GM12878 (cell line): ENCODE data around the gene FAM222B. TPM values are rescaled to one million over a fixed set of nuclear protein-coding genes. Genes with fewer than 3 reads are reported as not detected.

Source experiments
- ATAC-seq: fragments of 200-7000 bp; cut with Tn5 transposase; 3 replicates; pipeline ENCODE4 v1.9.1; 2020; ENCODE audit warnings: mild to moderate bottlenecking, moderate library complexity
- BruUV-seq: library from RNA; stranded (reverse); fragments of 400-500 nt; replicated peaks from 2 replicates; lab custom pipeline; 2021; lab: Mats Ljungman, UMichigan
- CTCF ChIA-PET: fragments of 300-600 bp; sonication (Branson Sonifier 250); formaldehyde crosslinking; extraction: SDS; loops from one replicate; lab custom pipeline; 2021; ENCODE audit warnings: inconsistent platforms; lab: Yijun Ruan, JAX
- POLR2A ChIA-PET: fragments of 350-600 bp; formaldehyde crosslinking; extraction: SDS; loops from one replicate; lab custom pipeline; 2021; ENCODE audit warnings: inconsistent platforms; lab: Charles Lee
- RAD21 ChIA-PET: fragments of 300-600 bp; sonication (Branson Sonifier 250); formaldehyde crosslinking; loops from one replicate; lab custom pipeline; 2023; ENCODE audit warnings: antibody characterized with exemption; ENCODE audit not compliant: unreplicated experiment; lab: Charles Lee
- SMC1A ChIA-PET: fragments of 300-600 bp; sonication (Branson Sonifier 250); formaldehyde crosslinking; loops from one replicate; lab custom pipeline; 2023; ENCODE audit not compliant: unreplicated experiment, uncharacterized antibody; lab: Charles Lee
- DNase-seq: peaks from one replicate; pipeline ENCODE4 v3.0.0-alpha.2; 2011; ENCODE audit warnings: low read depth, low spot score
- FAIRE-seq: peaks from 3 replicates; lab custom pipeline; 2011; peaks lifted over from hg19 to GRCh38; lab: Jason Lieb, UNC
- H2AFZ ChIP-seq: 2 replicates; pipeline ENCODE4 v1.6.0; 2011; ENCODE audit warnings: low read depth, low read length, control low read depth; ENCODE audit not compliant: control insufficient read depth
- H3K27ac ChIP-seq: 2 replicates; pipeline ENCODE4 v1.5.1; 2011; ENCODE audit warnings: control low read depth; ENCODE audit not compliant: control insufficient read depth, insufficient read depth
- H3K27me3 ChIP-seq, 2 experiments: replicated peaks in 1 of 2; 2 replicates each; pipeline versions ENCODE4 v1.6.0 to v1.6.1; 2011; ENCODE audit warnings: low read length in 1 of 2; ENCODE audit not compliant: control insufficient read depth in 2 of 2, insufficient read depth in 2 of 2
- H3K36me3 ChIP-seq, 2 experiments: 2 replicates each; pipeline ENCODE4 v1.5.1; 2011; ENCODE audit warnings: low read length in 1 of 2; ENCODE audit not compliant: control insufficient read depth in 2 of 2, insufficient read depth in 2 of 2
- H3K4me1 ChIP-seq: 2 replicates; pipeline ENCODE4 v1.6.1; 2011; ENCODE audit warnings: mild to moderate bottlenecking, low read length, moderate library complexity, mixed read lengths; ENCODE audit not compliant: control insufficient read depth, insufficient read depth
- H3K4me2 ChIP-seq: 2 replicates; pipeline ENCODE4 v1.6.0; 2011; ENCODE audit warnings: control low read depth; ENCODE audit not compliant: control insufficient read depth, insufficient read depth
- H3K4me3 ChIP-seq: fragments of 200-600 bp; sonication (generic); 2 replicates; pipeline ENCODE4 v1.5.1; 2016
- H3K79me2 ChIP-seq: 2 replicates; pipeline ENCODE4 v1.6.0; 2011; ENCODE audit warnings: low read length; ENCODE audit not compliant: control insufficient read depth, insufficient read depth
- H3K9ac ChIP-seq: 2 replicates; pipeline ENCODE4 v1.8.0; 2011; ENCODE audit warnings: low read length, control low read depth, mixed read lengths; ENCODE audit not compliant: control insufficient read depth, insufficient read depth
- H3K9me3 ChIP-seq: replicated peaks from 3 replicates; pipeline ENCODE4 v1.5.1; 2011; ENCODE audit warnings: mild to moderate bottlenecking, low read length; ENCODE audit not compliant: control insufficient read depth, insufficient read depth
- H4K20me1 ChIP-seq: 2 replicates; pipeline ENCODE4 v1.6.0; 2011; ENCODE audit not compliant: control insufficient read depth, insufficient read depth
- CEBPZ ChIP-seq: fragments of 150-350 bp; IDR thresholded peaks from 2 replicates; pipeline ENCODE4 v1.6.1; 2016; ENCODE audit warnings: low read depth, low read length
- EGR1 ChIP-seq, 2 experiments: IDR thresholded peaks; 1 replicate in 1 of 2; 2 replicates in 1 of 2; pipeline ENCODE4 v1.6.1; 2011 to 2012; ENCODE audit warnings: low read depth in 2 of 2, low read length in 2 of 2, borderline replicate concordance in 1 of 2, mild to moderate bottlenecking in 1 of 2, moderate library complexity in 1 of 2
- EP300 ChIP-seq, 2 experiments: fragments of 150-350 bp in 1 of 2; IDR thresholded peaks; 2 replicates each; pipeline ENCODE4 v1.6.1; 2011 to 2012; ENCODE audit warnings: low read depth in 2 of 2, low read length in 2 of 2, borderline replicate concordance in 1 of 2, improper control_type of control experiment in 1 of 2, inconsistent platforms in 1 of 2; ENCODE audit not compliant: control insufficient read depth in 1 of 2
- HDGF ChIP-seq: fragments of 450-650 bp; IDR thresholded peaks from 2 replicates; pipeline ENCODE4 v1.6.1; 2016; ENCODE audit warnings: antibody characterized with exemption
- JUNB ChIP-seq: IDR thresholded peaks from 2 replicates; pipeline ENCODE4 v1.6.1; 2016; ENCODE audit warnings: antibody characterized with exemption, mild to moderate bottlenecking
- MAX ChIP-seq: IDR thresholded peaks from 2 replicates; pipeline ENCODE4 v1.6.1; 2012; ENCODE audit warnings: low read depth, low read length, improper control_type of control experiment
- MXI1 ChIP-seq: fragments of 150-350 bp; IDR thresholded peaks from 2 replicates; pipeline ENCODE4 v1.6.1; 2011; ENCODE audit warnings: low read depth, mild to moderate bottlenecking, inconsistent platforms, low read length, improper control_type of control experiment
- NFIC ChIP-seq: IDR thresholded peaks from 2 replicates; pipeline ENCODE4 v1.6.1; 2012; ENCODE audit warnings: low read depth, mild to moderate bottlenecking, inconsistent platforms, low read length, moderate library complexity
- NRF1 ChIP-seq: conservative IDR thresholded peaks from 2 replicates; pipeline ENCODE4 v1.6.1; 2011; ENCODE audit warnings: mild to moderate bottlenecking, low read depth, low read length, improper control_type of control experiment
- SP1 ChIP-seq: IDR thresholded peaks from one replicate; pipeline ENCODE4 v1.6.1; 2011; ENCODE audit warnings: low read depth, low read length
- STAT1 ChIP-seq: fragments of 450-650 bp; conservative IDR thresholded peaks from 2 replicates; pipeline ENCODE4 v1.6.1; 2014; ENCODE audit warnings: antibody characterized with exemption, mild to moderate bottlenecking
- TAF1 ChIP-seq: IDR thresholded peaks from 2 replicates; pipeline ENCODE4 v1.6.1; 2011; ENCODE audit warnings: mild to moderate bottlenecking, low read depth, low read length, borderline replicate concordance
- USF2 ChIP-seq: IDR thresholded peaks from 2 replicates; pipeline ENCODE4 v1.6.1; 2011; ENCODE audit warnings: low read depth, low read length, improper control_type of control experiment, borderline replicate concordance
- ZBTB33 ChIP-seq: fragments of 450-650 bp; IDR thresholded peaks from 2 replicates; pipeline ENCODE4 v1.6.1; 2017; ENCODE audit warnings: mild to moderate bottlenecking
- ZSCAN29 ChIP-seq: fragments of 450-650 bp; IDR thresholded peaks from 2 replicates; pipeline ENCODE4 v1.6.1; 2017; ENCODE audit warnings: mild to moderate bottlenecking, moderate library complexity
- WGBS: methylation state at CpG from one replicate; pipeline ENCODE4 v1.1.6; 2016; ENCODE audit warnings: low lambda C conversion rate; ENCODE audit not compliant: insufficient replicate concordance, insufficient coverage; ENCODE audit errors: missing lambda C conversion rate; 5-methylcytosine and 5-hydroxymethylcytosine counted together
- in situ Hi-C: fragments of 300-500 bp; cut with MboI; formaldehyde crosslinking; loops from 9 replicates; pipeline ENCODE4 v1.14.3; 2018; ENCODE audit warnings: mixed read lengths
- intact Hi-C: fragments of 100-400 bp; cut with micrococcal nuclease; formaldehyde crosslinking; loops from one replicate; pipeline ENCODE4 v1.14.2; 2022; ENCODE audit not compliant: unreplicated experiment
- polyA plus RNA-seq, 11 experiments: library from polyadenylated mRNA; depleted of rRNA in 4 of 11; unstranded in 6 of 11; stranded (reverse) in 5 of 11; fragments of >200 nt; fragmentation: Nextera tagmentation in 4 of 11; fragmentation: Illumina TruSeq in 1 of 11; extraction: Ambion mirVana in 4 of 11; extraction: Trizol in 1 of 11; gene quantifications; 1 replicate in 1 of 11; 2 replicates in 10 of 11; pipeline versions ENCODE4 v1.2.1 to v1.2.3, GENCODE V29; 2011 to 2016; ENCODE audit warnings: inconsistent platforms in 2 of 11, missing spikeins in 2 of 11, low read depth in 1 of 11
- total RNA-seq, 4 experiments: library from RNA; depleted of rRNA in 3 of 4; stranded (reverse); fragments of >200 nt in 3 of 4; fragmentation: Illumina TruSeq in 1 of 4; extraction: Trizol in 1 of 4; gene quantifications; 2 replicates each; pipeline versions ENCODE4 v1.2.1 to v1.2.3, GENCODE V29; 2013 to 2021

The FAM222B gene
- total and polyA plus RNA-seq, 10 of the 15 experiments (the other 5 are each of a cell fraction or from before 2014, with no cell fraction given), result 2.8 to 18.3 (median 6.4) TPM

- 88% methylated on average over 7 of the region's 7 CpGs for WGBS
- Histone ChIP-seq H3K4me2 (no peak overlapping the region), H3K36me3 (no peaks in the 10 kb centered on the region), H3K79me2 (no peaks in the 10 kb centered on the region), H3K4me3 (no peak overlapping the region), H3K9ac (no peak overlapping the region), H2AFZ (no peak overlapping the region), H3K27me3 (no peaks in the 10 kb centered on the region), H3K4me1 (peaks cover 14% of the 10 kb centered on the region), H3K9me3 (no peaks in the 10 kb centered on the region), H4K20me1 (no peaks in the 10 kb centered on the region), H3K27ac (no peak overlapping the region)
- ChIA-PET RAD21 (no interaction called here), POLR2A (no interaction called here), CTCF (no interaction called here), SMC1A (interaction anchor here (0.6 kb wide), 1 partner anchor 14 kb away, joined by 3 read pairs; no protein-coding TSS in a partner anchor)
- no peak for ATAC-seq
- no TSS peak for BruUV-seq
- intact Hi-C loops (no loop called here), in situ Hi-C loops (no loop called here)
- no peak for FAIRE-seq
- DNase-seq, result no peak
- TF ChIP-seq USF2 (no peak), JUNB (no peak), STAT1 (no peak), ZSCAN29 (no peak), ZBTB33 (no peak), HDGF (no peak), SP1 (no peak), EGR1 (IDR thresholded peaks at IDR 0.05; ENCODE audit: borderline replicate concordance in 1 of 2, low read depth in 2 of 2, low read length in 2 of 2) (no peak), MXI1 (no peak), TAF1 (no peak), NRF1 (no peak), EP300 (IDR thresholded peaks at IDR 0.05; ENCODE audit: borderline replicate concordance in 1 of 2, control insufficient read depth in 1 of 2, low read depth in 2 of 2, low read length in 2 of 2) (no peak), MAX (no peak), NFIC (no peak), CEBPZ (no peak)
Measured at GRCh38 chr17:28873839-28874238, 31.2 kb upstream of the FAM222B start.
